ENCODE results near the gene MEGF11. TPM values are rescaled to one million over a fixed set of nuclear protein-coding genes. Genes with fewer than 3 reads are reported as not detected.

MEGF11 gene
- total and polyA plus RNA-seq, 4 donors = 0.16 to 1.5 (median 0.50) TPM

DNA sequence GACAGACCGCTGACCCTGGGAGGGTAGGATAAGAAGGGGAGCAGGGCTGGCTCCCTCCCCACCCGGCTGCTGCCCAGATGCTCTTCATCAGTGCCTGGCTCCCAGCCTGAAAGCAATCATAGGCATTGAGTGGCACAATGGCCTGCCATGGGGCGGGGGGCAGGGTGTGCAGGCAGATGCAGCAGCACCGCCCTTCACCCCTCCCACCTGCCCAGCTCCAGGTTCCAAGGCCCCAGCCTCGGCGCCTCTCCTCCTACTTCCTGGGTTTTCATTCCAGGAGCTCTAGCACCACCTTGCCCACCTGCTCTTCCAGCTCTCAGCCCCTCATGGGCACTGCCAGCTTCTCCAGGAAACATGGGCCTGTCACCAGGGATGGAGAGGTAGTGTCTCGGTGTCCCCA, 101.7 kb downstream of the MEGF11 start:
- Histone ChIP-seq H3K4me1 (ENCODE audit: control insufficient read depth in 5 of 5, insufficient read depth in 5 of 5, low read length in 5 of 5) (peaks cover 0 to 11% (median 0%) of the 10 kb centered on the region in 5 donors), H3K27ac (ENCODE audit: low read depth in 1 of 2, low read length in 1 of 2) (no peak overlapping the region), H3K36me3 (ENCODE audit: control insufficient read depth in 4 of 4, insufficient read depth in 4 of 4, low read length in 4 of 4) (no peaks in the 10 kb centered on the region), H3K9me3 (ENCODE audit: control insufficient read depth in 4 of 4, insufficient read depth in 3 of 4, low read length in 3 of 4) (no peaks in the 10 kb centered on the region), H3K27me3 (ENCODE audit: control insufficient read depth in 3 of 3, insufficient read depth in 3 of 3, low read length in 2 of 3) (no peaks in the 10 kb centered on the region), H3K9ac (ENCODE audit: insufficient read depth in 1 of 2, low read length in 2 of 2) (no peak overlapping the region), H3K4me3 (no peak overlapping the region)
- WGBS, 2 donors = 60 to 68% methylated on average over 7 of the region's 7 CpGs
- no peak for DNase-seq
- no peak for TF ChIP-seq CTCF (IDR thresholded peaks at IDR 0.05; ENCODE audit: control extremely low read depth, extremely low read depth)
- ATAC-seq (ENCODE audit: insufficient read depth, low FRiP score) = no peak

DNA sequence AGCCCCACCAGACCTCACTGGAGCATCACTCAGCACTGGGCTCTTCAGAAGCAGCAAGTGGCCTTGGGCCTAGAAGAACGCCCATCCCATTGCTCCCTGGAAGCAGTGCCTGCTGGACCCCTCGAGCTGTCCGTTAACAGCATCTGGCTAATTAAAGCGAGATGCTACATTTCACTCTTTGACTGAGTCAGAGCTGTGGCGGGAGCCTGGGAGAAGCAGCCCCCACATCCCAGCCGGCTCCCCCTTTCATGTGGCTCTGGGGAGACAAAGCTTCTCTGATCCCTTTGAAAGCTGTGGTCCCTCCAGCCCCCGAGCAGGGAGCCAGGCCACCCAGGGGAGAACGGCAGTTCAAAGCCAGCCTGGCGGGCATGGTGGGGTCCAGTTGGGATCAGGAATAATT, 103.7 kb downstream of the MEGF11 start:
- WGBS, 2 donors = 86 to 89% methylated on average over 9 of the region's 9 CpGs
- Histone ChIP-seq H3K4me1 (ENCODE audit: control insufficient read depth in 5 of 5, insufficient read depth in 5 of 5, low read length in 5 of 5) (peaks cover 0 to 8% (median 0%) of the 10 kb centered on the region in 5 donors), H3K9me3 (ENCODE audit: control insufficient read depth in 4 of 4, insufficient read depth in 3 of 4, low read length in 3 of 4) (no peaks in the 10 kb centered on the region), H3K36me3 (ENCODE audit: control insufficient read depth in 4 of 4, insufficient read depth in 4 of 4, low read length in 4 of 4) (no peaks in the 10 kb centered on the region), H3K9ac (ENCODE audit: insufficient read depth in 1 of 2, low read length in 2 of 2) (no peak overlapping the region), H3K27ac (ENCODE audit: low read depth in 1 of 2, low read length in 1 of 2) (no peak overlapping the region), H3K4me3 (no peak overlapping the region), H3K27me3 (ENCODE audit: control insufficient read depth in 3 of 3, insufficient read depth in 3 of 3, low read length in 2 of 3) (peaks cover 0 to 4% (median 0%) of the 10 kb centered on the region in 3 donors)
- DNase-seq = no peak
- ATAC-seq (ENCODE audit: insufficient read depth, low FRiP score) = no peak
- TF ChIP-seq CTCF (IDR thresholded peaks at IDR 0.05; ENCODE audit: control extremely low read depth, extremely low read depth) = no peak

GRCh38 chr15:66148187-66148586, 105.4 kb downstream of the MEGF11 start:
- no peak overlapping the region for H3K27ac ChIP-seq (ENCODE audit: low read depth in 1 of 2, low read length in 1 of 2)
- no peaks in the 10 kb centered on the region for H3K9me3 ChIP-seq (ENCODE audit: control insufficient read depth in 4 of 4, insufficient read depth in 3 of 4, low read length in 3 of 4)
- H3K9ac ChIP-seq (ENCODE audit: insufficient read depth in 1 of 2, low read length in 2 of 2) = no peak overlapping the region
- 68% methylated on average over 2 of the region's 2 CpGs for WGBS, 2 donors
- no peaks in the 10 kb centered on the region for H3K36me3 ChIP-seq (ENCODE audit: control insufficient read depth in 4 of 4, insufficient read depth in 4 of 4, low read length in 4 of 4)
- no peak for TF ChIP-seq CTCF (IDR thresholded peaks at IDR 0.05; ENCODE audit: control extremely low read depth, extremely low read depth)
- H3K4me3 ChIP-seq = no peak overlapping the region
- ATAC-seq (ENCODE audit: insufficient read depth, low FRiP score) (no peak), DNase-seq (no peak)
- H3K4me1 ChIP-seq (ENCODE audit: control insufficient read depth in 5 of 5, insufficient read depth in 5 of 5, low read length in 5 of 5) = no peaks in the 10 kb centered on the region
- H3K27me3 ChIP-seq (ENCODE audit: control insufficient read depth in 3 of 3, insufficient read depth in 3 of 3, low read length in 2 of 3) = peaks cover 0 to 4% (median 0%) of the 10 kb centered on the region in 3 donors

- no peak for DNase-seq
- WGBS, 2 donors = 82% methylated on average over 3 of the region's 3 CpGs
- TF ChIP-seq CTCF (IDR thresholded peaks at IDR 0.05; ENCODE audit: control extremely low read depth, extremely low read depth) = no peak
Measured at GRCh38 chr15:66147440-66147839, 106.1 kb downstream of the MEGF11 start.

More at GRCh38 chr15:66147440-66147839, 106.1 kb downstream of the MEGF11 start:
- Histone ChIP-seq H3K4me3 (no peak overlapping the region), H3K27ac (ENCODE audit: low read depth in 1 of 2, low read length in 1 of 2) (no peak overlapping the region), H3K9me3 (ENCODE audit: control insufficient read depth in 4 of 4, insufficient read depth in 3 of 4, low read length in 3 of 4) (no peaks in the 10 kb centered on the region), H3K36me3 (ENCODE audit: control insufficient read depth in 4 of 4, insufficient read depth in 4 of 4, low read length in 4 of 4) (no peaks in the 10 kb centered on the region), H3K9ac (ENCODE audit: insufficient read depth in 1 of 2, low read length in 2 of 2) (no peak overlapping the region), H3K27me3 (ENCODE audit: control insufficient read depth in 3 of 3, insufficient read depth in 3 of 3, low read length in 2 of 3) (peaks cover 0 to 4% (median 0%) of the 10 kb centered on the region in 3 donors), H3K4me1 (ENCODE audit: control insufficient read depth in 5 of 5, insufficient read depth in 5 of 5, low read length in 5 of 5) (peaks cover 0 to 2% (median 0%) of the 10 kb centered on the region in 5 donors)
- no peak for ATAC-seq (ENCODE audit: insufficient read depth, low FRiP score)
